RPMI7951 (cell line): ENCODE data around the gene POU5F1. TPM values are rescaled to one million over a fixed set of nuclear protein-coding genes. Genes with fewer than 3 reads are reported as not detected.
A peak's percentile ranks its signal among the peaks of the same experiment; 100 is the strongest.
"Not testable (repeated sequence)": the region's sequence is repeated elsewhere in the genome, so short reads cannot be mapped to it uniquely, and the experiment has no call there.

Experiments used
- DNase-seq: peaks from one replicate; pipeline ENCODE4 v3.0.0-alpha.2; 2012; ENCODE audit warnings: low read depth
- total RNA-seq: library from RNA; depleted of rRNA; stranded (reverse); fragments of >200 nt; shearing (Covaris generic); gene quantifications from 2 replicates; pipeline ENCODE4 v1.2.3, GENCODE V29; 2014; rRNA removed

Gene POU5F1
- 0.36 TPM in 1 of 2 replicates, not detected in the other for total RNA-seq

- no peak for DNase-seq
Observed at GRCh38 chr6:31170600-31170881, at the start of gene POU5F1. Gene POU5F1 (minus strand): TSS chr6:31170682. CDS start chr6:31170620, 62 bp downstream.

DNA sequence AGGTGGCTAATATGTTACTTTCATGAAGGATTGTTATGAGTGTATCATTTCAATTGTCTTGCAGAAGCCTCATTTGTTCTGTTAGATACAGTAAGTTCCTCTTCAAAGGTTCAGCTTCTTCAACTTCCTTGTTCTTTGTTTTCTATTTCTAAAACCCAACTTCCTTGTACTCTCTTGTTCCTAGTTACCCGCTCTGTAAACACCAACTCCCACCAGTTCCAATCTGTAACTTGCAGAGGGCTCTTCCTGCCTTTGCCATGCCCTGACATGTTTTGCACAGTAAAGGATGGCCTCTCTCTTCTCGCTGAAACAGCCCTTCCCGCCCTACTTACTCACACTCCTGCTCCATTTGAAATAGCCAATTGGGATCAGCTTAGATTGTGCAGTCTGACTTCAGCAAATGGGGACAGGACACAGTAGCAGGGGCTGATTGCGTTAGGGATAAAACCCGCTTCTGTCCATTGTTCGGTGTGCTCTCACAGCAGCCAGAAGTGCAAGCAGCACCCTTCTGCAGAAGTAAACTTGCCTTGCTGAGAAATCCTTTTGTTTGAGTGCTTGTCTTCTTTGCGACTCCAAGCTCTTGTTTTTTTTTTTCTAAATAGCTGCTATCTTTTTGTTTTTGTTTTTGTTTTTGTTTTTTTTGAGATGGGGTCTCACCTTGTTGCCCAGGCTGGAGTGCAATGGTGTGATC lies 45.9 kb upstream of the POU5F1 start:
- no peak for DNase-seq

- not testable (repeated sequence) for DNase-seq
Observed at GRCh38 chr6:31215216-31215615, 44.7 kb upstream of the POU5F1 start.

GRCh38 chr6:31214516-31214915 lies 44.0 kb upstream of the POU5F1 start:
- DNase-seq = no peak

DNA sequence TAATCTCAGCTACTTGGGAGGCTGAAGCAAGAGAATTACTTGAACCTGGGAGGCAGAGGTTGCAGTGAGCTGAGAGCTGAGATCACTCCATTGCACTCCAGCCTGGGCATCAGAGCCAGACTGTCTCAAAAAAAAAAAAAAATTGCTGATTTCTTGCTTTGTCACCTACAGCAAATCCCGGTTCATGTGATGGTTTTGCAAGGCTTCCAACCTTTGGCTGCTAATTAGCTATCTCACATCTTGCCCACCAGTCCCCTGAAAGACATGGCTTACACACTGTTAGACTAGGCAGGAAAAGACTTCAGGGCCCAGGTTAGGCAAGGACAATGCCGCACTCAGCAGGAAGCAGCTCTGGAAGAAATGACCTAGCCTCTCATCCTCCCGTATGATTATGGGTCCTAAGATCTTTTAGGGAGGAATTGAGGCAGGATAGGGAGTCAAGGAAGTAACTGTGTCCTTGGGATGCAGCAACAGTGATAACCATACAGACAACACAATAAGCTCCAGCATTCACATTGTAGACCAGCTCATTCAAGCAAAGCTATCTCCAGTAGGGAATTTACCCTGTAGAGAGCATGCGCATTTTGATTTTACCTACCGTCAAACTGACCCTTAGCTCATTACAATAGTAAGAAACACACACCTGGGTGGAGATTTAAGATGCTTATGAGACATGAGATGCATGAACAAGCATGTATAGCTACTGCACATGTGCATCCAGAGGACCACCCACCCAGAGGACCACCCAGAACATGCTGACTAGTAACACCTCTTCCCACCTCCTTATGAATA lies 40.5 kb upstream of the POU5F1 start:
- no peak for DNase-seq

GRCh38 chr6:31210123-31210522 lies 39.6 kb upstream of the POU5F1 start:
- no peak for DNase-seq

DNA sequence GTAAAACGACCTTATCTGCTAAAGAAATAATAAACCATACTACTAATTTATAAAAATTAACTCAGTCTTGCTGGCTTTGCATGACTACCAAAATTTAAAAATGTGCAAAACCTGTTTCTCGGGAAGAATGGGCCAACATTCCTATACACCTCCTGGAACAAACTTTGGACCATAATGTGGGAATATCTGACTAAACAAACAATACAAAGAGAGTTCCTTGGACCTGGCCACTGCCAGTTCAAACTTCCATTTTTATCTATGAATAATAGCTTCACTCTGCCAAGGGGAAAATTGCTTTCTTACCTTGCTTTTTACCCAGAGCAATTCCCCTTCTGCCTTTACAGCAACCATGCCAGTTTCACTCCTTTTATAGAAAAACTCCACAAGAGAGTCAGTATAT lies 38.7 kb upstream of the POU5F1 start:
- no peak for DNase-seq

DNA sequence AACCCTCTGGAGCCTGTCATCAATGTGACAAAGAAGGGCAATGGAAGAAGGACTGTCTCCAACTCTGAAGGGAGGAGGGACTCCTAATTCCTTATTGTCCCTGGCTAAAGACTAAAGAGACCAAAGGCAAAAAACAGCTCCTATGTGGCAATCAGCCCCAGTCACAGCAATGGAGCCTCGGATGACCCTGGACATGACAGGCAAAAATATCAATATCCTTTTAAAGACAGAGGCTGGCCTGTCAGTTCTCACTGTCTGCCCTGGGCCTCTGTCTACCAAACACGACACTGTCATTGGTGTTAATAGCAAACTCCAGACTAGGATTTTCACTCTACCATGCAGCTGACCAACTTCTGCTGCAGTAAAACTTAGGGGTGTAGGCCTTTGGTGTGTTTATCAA lies 38.0 kb upstream of the POU5F1 start:
- DNase-seq = no peak

DNA sequence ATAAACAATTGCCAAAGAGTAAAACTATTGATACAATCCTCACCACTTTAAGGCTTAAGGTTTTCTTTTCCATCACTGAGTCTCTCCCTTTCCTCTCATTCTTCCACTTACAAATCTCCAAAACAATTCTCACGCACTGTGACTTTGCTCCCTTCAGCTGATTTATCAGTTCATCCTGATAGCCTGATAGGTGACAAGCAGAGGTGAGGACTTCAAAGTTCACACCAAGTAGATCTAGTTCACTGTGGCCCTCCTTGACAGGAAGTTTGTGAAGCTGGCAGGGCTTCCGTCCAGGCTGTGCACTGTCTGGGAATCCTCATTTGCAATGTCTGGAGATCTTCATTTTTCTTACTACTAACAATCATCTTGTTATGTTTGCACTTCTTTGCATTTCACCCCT lies 35.2 kb upstream of the POU5F1 start:
- no peak for DNase-seq

DNA sequence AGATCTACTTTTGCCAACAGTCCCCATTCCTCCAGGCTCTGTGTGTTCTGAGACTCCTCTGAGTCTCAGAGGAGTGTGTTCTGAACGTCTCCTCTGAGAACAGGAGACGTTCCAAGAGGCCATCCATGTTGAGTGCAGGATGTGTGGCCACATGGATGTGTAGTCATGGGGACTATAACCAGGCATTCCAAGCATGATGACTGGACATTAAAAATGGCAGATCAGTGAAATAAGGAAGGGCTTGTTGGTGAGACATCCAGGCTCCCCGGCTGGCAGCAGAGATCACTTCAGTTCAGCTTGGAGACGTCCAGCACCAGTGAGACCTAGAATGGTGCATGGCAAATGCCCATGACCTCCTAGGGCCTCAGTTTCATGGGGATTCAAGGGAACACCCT lies 34.3 kb upstream of the POU5F1 start:
- peak; percentile 13 for DNase-seq

DNA sequence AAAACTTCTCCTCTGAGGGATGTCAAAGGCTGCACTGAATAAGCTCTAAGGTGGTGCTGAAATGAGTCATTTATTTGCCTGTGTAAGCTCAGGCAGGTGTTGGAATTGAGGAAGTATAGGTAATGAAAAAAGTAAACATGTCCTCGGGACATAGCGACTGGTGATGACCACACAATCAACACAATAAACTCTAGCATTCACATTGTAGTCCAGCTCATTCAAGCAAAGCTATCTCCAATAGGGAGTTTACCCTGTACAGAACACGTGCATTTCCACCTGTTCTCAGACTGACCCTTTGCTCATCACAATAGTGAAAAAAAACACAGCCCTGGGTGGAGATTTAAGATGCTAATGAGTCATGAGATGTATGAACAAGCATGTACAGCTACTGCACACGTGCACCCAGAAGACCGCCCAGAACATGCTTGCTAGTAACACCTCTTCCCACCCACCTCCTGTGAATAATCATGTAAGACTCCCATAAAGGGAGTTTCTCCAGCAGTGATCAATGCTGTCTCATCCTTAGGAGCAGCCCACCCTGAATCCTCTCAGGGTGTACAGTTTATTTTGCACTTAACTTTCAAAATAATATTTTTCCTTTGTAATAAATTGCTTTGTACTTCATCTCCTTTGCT lies 33.0 kb upstream of the POU5F1 start:
- DNase-seq = peak; percentile 70

- no peak for DNase-seq
Observed at GRCh38 chr6:31202259-31203166, 32.0 kb upstream of the POU5F1 start.

GRCh38 chr6:31199105-31199452 lies 28.6 kb upstream of the POU5F1 start:
- DNase-seq = not testable (repeated sequence)

GRCh38 chr6:31197559-31198305 lies 27.2 kb upstream of the POU5F1 start:
- peak; percentile 88 for DNase-seq

GRCh38 chr6:31196251-31197022 lies 26.0 kb upstream of the POU5F1 start:
- peak; percentile 17 for DNase-seq

DNA sequence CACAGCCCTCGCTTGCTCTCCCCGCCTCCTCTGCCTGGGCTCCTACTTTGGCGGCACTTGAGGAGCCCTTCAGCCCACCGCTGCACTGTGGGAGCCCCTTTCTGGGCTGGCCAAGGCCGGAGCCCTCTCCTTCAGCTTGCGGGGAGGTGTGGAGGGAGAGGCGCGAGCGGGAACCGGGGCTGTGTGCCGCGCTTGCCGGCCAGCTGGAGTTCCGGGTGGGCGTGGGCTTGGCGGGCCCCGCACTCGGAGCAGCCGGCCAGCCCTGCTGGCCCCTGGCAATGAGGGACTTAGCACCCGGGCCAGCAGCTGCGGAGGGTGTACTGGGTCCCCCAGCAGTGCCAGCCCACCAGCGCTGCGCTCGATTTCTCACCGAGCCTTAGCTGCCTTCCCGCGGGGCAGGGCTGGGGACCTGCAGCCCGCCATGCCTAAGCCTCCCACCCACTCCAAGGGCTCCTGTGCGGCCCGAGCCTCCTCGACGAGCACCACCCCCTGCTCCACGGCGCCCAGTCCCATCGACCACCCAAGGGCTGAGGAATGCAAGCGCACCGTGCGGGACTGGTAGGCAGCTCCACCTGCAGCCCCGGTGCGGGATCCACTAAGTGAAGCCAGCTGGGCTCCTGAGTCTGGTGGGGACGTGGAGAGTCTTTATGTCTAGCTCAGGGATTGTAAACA lies 25.0 kb upstream of the POU5F1 start:
- DNase-seq = not testable (repeated sequence)

DNA sequence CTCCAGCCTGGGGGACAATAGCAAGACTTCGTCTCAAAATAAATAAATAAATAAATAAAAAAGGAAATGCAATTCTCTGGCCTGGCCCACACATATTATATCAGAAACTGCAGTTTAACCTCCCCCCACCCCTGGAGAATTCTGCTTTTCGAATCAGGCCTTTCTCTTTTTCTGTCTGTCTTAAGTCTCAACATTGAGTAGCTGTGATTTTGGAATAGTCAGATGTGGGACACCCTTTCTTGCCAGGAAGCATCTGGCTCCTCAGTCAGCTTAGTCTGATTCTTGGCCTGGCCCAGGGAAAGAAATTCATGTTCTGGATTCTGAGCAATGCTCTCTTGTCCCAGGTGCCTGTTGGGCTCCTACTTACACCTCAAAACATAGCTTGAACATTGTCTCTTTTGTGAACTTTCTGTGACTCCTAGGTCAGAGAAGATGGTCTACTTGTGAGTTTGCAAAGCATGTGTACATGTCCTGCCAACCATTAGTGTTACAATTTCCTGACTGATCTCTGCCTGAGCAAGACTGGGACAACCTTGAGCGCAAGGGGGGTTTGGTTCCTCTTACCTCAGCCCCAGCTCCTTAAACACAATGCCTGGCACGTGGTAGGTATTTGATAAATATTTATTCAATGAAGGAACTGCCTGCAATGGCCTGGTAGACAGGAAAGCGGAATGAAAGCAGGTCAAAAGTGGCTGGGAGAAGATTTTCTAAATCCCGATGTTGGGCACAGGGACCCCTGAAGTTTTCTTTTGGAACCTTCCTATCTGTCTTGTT lies 23.8 kb upstream of the POU5F1 start:
- no peak for DNase-seq

DNA sequence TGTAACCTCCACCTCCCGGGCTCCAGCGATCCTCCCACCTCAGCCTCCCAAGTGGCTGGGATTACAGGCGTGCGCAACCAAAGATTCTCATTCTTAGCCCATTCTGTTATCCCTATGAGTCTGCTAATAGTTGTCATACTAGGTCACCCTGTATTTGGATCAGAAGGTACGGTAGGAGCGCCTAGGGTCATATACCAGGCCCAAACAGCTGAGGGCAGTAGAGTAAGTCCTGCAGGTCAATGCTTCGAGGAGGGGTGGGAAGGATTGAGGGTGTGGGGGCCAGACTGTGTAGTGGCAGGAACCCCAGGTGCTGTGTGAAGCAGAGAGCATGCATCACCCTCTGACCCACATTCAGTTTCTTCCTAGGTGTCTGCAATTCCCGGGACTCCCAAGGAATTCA lies 22.7 kb upstream of the POU5F1 start:
- no peak for DNase-seq
